NCI-H2196 (cell line): ENCODE results near the gene RAB21.
"Not testable (repeated sequence)": the region's sequence is repeated elsewhere in the genome, so short reads cannot be mapped to it uniquely, and the experiment has no call there.

Source experiments
- DNase-seq: peaks from one replicate; lab custom pipeline; 2025; ENCODE audit not compliant: unreplicated experiment; lab: John Stamatoyannopoulos, UW

RAB21 gene

DNA sequence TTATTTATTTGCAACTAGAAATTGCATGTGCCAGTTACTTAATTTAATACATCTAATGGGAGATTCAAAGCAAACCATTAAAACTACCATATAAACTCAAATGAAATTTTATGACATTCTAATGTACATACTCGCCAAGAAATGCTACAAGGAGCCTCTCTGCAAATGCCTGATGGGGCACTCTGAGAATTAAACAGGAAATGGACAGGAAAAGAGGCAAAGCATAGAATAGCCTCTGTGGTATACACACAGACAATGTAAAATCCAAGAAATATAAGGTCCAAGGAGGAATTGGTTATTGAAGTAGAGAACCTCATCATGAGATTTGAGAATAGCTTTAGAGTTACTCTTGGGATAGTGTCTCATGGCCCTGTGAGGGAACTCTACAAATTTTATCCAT, 41.2 kb downstream of the RAB21 start:
- no peak for DNase-seq

DNA sequence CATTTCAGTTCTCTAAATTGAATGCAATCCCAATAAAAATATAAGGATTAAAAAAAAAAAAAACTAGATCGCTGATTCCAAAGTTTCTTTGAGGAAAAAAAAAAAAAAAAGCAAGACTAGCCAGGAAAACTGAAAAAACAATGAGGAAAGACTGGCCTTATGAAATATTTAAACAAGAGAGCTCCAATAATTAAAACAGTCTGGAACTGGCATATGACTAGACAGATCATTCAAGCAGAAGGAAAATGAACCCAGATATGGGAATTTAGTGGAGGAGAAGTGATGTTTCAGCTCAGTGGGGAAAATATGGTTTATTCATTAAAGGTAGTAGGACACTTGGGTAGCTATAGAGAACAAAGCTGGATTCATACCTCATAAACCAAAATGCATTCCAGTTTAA, 42.9 kb downstream of the RAB21 start:
- DNase-seq: no peak

DNA sequence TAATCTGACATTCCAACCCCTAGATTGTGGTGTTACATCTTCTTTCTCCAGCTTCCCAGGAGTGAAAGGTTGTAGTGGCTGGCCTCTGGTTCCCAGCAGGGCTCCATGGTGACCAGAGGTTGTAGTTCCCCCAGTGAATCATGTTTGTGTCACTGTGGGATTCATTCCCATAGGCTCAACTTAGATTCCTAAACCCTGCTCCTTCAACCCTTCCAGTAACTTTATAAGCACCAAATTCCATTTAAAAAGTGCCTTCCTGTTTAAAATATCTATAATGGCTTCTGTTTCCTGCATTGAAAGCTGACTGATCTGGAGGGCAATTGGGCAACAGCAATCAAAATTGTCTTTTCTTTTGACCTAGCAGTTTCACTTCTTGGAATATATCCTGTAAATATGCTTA, 44.4 kb downstream of the RAB21 start:
- no peak for DNase-seq

DNA sequence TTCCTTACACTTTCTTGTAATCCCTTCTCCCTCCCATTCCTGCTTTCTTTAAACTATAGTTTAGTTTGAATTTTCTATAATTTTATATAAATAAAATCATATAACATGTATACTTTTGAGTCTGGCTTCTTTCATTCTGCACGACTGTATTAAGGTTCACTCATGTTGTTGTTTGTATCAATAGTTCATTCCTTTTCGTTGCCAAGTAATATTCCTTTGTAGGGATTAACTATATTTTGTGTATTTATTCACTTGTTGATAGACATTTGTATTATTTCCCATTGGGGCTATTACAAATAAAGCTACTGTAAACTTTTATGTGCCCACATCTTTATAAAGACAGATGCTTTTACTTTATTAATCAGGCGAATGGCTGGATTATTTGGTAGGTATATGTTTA, 45.5 kb downstream of the RAB21 start:
- no peak for DNase-seq

DNA sequence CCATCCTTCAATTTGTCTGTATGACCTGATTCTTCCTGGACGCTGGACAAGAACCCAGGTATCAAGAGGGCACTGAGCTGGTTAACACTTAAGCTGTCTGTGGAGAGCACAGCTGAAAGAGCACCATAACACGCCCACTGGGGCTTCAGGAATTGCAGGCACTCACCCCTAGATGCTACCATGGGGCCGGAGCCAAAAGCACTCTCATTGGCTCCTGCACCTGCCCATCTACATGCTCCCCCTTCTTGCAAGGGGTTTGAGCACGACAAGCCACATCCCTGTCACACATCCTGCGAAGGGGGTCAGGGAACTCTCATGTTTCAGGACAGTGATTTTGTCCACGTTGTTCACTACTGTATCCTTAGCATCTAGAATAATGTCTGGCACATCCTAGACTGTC, 49.8 kb downstream of the RAB21 start:
- DNase-seq: no peak

DNA sequence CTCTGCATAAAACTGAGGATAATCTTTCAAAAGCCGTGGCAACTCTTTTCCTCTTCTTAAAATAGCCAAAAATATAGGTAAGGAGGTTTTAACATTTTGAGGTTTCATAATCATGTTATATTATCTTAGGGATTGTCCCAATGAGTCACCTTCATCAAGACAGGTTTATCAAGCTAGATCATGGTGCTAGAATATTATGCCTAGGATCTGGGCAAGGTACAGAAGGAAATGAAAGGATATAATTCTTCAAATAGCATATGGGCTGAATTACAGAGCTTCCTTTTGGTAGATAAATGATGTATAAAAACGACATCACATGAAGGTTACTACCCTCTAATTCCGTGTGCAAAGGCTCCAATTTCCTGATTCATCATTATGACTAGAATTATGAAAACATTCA, 56.3 kb downstream of the RAB21 start:
- DNase-seq: no peak

DNA sequence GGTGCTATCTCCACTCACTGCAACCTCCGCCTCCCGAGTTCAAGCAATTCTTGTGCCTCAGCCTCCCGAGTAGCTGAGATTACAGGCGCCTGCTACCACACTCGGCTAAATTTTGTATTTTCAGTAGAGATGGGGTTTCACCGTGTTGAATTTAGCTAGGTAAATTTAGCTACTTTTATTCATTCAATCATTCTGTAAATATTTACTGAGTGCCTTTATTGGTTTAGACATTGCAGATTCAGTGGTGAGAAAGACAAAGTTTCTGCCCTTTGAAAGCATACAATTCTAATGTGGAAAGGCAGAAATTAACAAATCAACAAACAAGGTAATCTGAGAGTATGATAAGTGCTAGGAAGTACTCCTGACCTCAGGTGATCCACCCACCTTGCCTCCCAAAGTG, 60.6 kb downstream of the RAB21 start:
- not testable (repeated sequence) for DNase-seq

DNA sequence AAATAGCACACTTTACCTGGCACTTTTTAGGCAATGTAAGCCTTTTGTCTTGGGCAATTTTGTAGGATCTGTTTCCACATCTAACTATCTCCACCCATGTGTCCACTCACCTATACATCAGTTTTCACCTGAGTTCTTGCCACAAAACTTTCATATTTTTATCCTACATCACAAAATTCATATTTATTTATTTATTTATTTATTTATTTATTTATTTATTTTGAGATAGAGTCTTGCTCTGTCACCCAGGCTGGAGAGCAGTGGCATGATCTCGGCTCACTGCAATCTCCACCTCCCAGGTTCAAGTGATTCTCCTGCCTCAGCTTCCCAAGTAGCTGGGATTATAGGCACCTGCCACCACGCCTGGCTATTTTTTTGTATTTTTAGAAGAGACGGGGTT, 67.4 kb downstream of the RAB21 start:
- DNase-seq: not testable (repeated sequence)

DNA sequence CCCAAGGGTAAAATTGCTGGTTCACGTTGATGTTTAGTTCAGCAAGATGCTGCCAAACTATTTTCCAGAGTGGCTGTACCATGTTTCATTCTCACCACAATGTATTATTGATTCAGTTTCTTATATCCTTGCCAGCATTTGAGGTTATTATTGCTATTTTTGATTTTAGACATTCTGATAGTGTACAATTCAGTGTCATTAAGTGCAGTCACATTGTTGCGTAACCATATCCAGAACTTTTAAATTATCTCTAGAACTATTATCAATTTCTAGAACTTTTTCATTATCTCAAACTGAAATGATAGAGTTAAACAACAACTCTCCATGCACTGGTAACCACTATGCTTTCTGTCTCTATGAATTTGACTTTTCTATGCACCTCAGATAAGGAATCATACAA, 74.2 kb downstream of the RAB21 start:
- DNase-seq: no peak

DNA sequence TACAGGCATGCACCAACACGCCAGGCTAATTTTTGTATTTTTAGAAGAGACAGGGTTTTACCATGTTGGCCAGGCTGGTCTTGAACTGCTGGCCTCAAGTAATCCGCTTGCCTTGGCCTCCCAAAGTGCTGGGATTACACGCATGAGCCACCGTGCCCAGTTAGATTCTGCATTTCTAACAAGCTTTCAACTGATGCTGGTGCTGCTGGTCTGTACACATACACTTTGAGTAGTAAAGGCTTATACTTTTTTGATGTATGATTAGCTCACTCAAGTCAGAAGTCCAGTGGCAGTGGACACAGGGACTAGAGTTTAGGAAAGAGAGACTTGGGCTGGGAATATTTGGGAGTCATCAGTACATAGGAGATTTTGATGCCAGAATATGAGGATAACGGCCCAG, 82.7 kb downstream of the RAB21 start:
- DNase-seq: no peak

DNA sequence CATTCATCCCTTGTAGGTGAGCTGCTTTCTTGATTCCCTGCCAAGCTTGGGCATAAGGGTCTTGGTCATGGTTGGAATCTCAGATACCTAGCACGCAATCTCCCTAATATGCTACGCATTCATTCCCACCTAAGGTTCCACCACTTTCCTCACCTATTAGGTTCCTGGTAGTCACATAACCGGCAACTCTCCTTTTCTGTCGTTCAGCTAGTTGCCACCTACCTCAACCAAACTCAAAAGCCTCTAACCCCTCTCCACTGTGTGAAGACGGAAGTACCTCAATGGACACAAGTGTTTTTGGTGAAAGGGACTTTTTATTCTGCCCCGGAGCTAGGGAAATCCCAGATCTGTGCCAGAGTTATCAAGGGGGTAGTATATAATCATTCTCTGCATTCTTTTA, 83.6 kb downstream of the RAB21 start:
- DNase-seq: no peak

DNA sequence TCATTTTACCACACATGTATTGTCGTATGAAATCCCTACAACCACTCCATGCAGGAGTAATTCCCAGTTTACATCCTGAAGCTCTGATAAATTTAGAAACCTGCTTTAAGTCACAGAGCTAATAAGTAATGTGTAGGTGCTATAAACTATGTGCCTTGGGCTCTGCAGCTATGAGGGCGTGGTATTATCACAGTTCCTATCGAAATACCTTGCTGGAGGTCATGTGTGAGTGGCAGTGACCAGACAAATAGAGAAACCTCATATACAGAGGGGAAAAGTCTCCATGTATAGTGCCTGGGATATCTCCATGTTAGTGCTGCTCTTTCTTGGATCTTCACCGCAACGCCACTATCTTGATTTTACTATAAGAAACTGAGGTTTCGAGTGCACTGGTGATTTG, 84.0 kb downstream of the RAB21 start:
- no peak for DNase-seq

DNA sequence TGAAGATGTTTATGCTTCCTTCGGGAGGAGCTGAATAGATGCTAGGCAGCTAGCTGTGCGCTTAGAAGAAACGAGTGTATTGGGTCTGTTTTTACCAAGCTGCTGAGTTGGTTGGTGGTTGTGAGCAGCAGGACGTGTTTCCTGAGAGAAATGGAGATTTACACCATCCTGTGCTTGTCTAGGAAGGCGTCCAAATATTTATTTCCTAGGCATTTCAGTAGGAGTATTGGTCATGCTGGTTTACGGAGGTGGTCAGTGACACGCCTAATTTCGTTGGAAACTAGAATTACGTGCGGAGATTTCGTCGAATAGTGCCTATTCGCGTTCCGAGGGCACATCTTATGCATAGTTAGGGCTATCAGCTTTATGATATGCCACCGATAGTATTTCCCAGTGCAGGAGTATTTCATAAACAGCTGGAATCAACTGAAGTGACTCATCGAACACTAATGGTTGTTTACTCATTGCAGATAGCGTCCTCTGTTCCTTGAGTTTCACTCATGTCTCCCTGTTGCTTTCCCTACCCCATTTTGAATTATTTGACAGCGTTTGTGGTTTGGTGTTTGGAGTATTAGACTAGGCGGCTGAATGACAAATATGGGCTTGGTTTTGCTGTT, 85.7 kb downstream of the RAB21 start:
- DNase-seq: peak; percentile 18

DNA sequence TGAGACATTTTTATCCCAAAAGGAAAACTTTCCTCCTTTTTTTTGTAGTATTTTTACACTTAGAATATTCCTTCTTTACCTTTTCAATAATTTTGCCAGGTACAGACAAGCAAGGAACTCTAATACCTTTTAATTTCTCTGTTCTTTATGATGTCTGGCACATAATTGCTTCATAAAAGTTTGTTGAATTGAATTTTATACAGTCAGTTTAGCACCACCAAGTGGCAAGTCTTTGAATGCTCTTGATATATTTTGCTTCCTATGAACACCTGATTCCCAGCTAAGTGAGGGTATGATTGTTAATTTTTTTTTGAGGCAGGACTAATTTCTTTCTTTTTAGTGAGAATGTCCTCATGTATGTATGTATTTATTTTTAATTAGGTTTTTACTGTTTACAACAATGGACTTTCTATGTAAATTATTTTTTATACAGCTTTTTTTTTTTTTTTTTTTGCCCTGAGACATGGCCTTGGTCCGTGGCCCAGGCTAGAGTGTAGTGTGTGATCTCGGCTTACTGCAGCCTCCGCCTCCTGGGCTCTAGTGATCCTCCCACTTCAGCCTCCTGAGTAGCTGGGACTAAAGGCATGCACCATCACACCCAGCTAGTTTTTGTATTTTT, 91.8 kb downstream of the RAB21 start:
- DNase-seq: peak; percentile 28

DNA sequence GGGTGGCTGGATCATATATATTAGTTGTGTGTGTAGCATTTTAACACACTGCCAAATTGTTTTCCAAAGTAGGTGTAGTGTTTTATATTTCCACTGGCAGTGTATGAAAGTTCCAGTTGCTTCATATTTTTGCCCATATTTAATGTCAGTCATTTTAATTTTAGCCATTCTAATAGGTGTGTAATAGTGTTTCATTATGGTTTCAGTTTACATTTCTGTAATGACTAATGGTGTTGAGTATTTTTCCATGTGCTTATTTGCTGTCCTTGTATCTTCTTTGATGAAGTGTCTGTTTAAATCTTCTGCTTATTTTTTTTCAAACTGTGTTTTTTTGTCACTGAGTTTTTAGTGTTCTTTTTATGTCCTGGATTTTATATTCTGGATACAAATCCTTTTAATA, 93.5 kb downstream of the RAB21 start:
- DNase-seq: no peak

DNA sequence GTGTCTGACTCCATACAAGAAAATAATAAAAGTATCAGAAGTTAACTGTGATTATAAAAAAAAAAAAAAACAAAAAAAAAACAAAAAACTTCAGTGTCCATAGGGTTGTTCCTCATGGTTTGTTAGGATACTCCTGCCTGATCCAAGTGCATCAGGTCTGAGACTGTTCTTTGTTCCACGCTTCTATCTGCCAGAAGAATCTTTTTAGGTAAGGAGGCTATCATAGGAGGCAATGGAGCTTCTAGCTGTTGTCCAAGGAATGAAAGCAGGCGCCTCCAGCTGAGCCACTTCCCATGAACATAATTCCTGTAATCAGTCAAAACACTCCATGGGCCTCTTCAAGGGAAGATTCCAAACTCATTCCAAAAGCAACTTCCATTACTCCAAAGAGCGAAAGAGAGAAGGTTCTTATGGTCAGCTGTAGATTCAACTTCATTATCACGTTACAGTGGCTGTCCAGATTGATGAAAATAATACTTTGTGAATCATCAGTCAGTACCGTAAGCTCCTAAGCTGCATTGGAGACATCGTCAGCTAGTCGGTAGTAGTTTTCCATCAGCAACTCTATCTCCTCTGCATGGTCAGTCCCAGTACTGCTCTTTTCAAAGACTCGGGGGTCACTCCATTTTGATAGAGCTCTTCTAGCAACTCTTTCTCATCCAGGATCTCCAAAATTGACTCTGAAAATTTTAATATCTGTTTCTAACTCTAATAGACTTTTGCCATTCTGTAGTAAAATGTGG, 94.6 kb downstream of the RAB21 start:
- DNase-seq: no peak
